CD14-positive monocyte (primary cell): ENCODE results near the gene TTF2. TPM values are rescaled to one million over a fixed set of nuclear protein-coding genes. Genes with fewer than 3 reads are reported as not detected.
"Not testable (repeated sequence)": the region's sequence is repeated elsewhere in the genome, so short reads cannot be mapped to it uniquely, and the experiment has no call there.

Source experiments
- DNase-seq, 3 donors: peaks; one replicate each; pipeline ENCODE4 v3.0.0-alpha.2; 2011 to 2022
- H2AFZ ChIP-seq: 2 replicates; pipeline ENCODE4 v1.6.0; 2012; ENCODE audit warnings: mild to moderate bottlenecking, low read depth, low read length, inconsistent platforms; ENCODE audit not compliant: insufficient read depth, poor library complexity, severe bottlenecking
- H3K27ac ChIP-seq, 2 donors: 1 replicate in 1 of 2; 2 replicates in 1 of 2; pipeline ENCODE4 v1.5.1; 2012 to 2013; ENCODE audit warnings: low read length in 2 of 2, control low read depth in 1 of 2, inconsistent platforms in 1 of 2, low read depth in 1 of 2, mild to moderate bottlenecking in 1 of 2
- H3K27me3 ChIP-seq, 2 donors: one replicate each; pipeline versions ENCODE4 v1.6.0 to v1.6.1; 2011 to 2013; ENCODE audit warnings: low read length in 2 of 2; ENCODE audit not compliant: control insufficient read depth in 2 of 2, insufficient read depth in 2 of 2
- H3K36me3 ChIP-seq, 2 donors: replicated peaks in 1 of 2; 1 replicate in 1 of 2; 2 replicates in 1 of 2; pipeline versions ENCODE4 v1.5.1 to v1.6.1; 2012 to 2013; ENCODE audit warnings: low read length in 2 of 2, control low read depth in 1 of 2, inconsistent platforms in 1 of 2, mild to moderate bottlenecking in 1 of 2; ENCODE audit not compliant: insufficient read depth in 2 of 2, control insufficient read depth in 1 of 2
- H3K4me1 ChIP-seq, 2 donors: 1 replicate in 1 of 2; 2 replicates in 1 of 2; pipeline versions ENCODE4 v1.5.1 to v1.6.1; 2012 to 2013; ENCODE audit warnings: low read length in 2 of 2, control low read depth in 1 of 2, inconsistent platforms in 1 of 2, mild to moderate bottlenecking in 1 of 2, moderate library complexity in 1 of 2; ENCODE audit not compliant: insufficient read depth in 2 of 2, control insufficient read depth in 1 of 2
- H3K4me2 ChIP-seq: replicated peaks from 2 replicates; pipeline ENCODE3; 2012; ENCODE audit warnings: low read length, moderate library complexity, mild to moderate bottlenecking; ENCODE audit not compliant: poor library complexity, severe bottlenecking; ENCODE audit errors: extremely low read depth
- H3K4me3 ChIP-seq, 3 experiments: fragments of 200-600 bp in 1 of 3; sonication (generic) in 1 of 3; replicated peaks in 1 of 3; 1 replicate in 2 of 3; 2 replicates in 1 of 3; pipeline ENCODE4 v1.5.1; 2011 to 2013; ENCODE audit warnings: low read length in 3 of 3, mild to moderate bottlenecking in 3 of 3, control low read depth in 2 of 3, low read depth in 2 of 3, inconsistent platforms in 1 of 3, moderate library complexity in 1 of 3
- H3K79me2 ChIP-seq: 2 replicates; pipeline ENCODE4 v1.6.0; 2012; ENCODE audit warnings: mild to moderate bottlenecking, control low read depth, inconsistent platforms, low read length, moderate library complexity; ENCODE audit not compliant: insufficient read depth
- H3K9ac ChIP-seq: 2 replicates; pipeline ENCODE4 v1.6.0; 2017; ENCODE audit warnings: low read length, mild to moderate bottlenecking; ENCODE audit not compliant: insufficient read depth, poor library complexity, severe bottlenecking
- H3K9me3 ChIP-seq, 2 donors: replicated peaks in 1 of 2; 1 replicate in 1 of 2; 2 replicates in 1 of 2; pipeline versions ENCODE4 v1.5.1 to v1.6.1; 2012 to 2013; ENCODE audit warnings: low read length in 2 of 2, control low read depth in 1 of 2; ENCODE audit not compliant: control insufficient read depth in 1 of 2, insufficient read depth in 1 of 2
- H4K20me1 ChIP-seq: 2 replicates; pipeline ENCODE4 v1.6.0; 2012; ENCODE audit warnings: mild to moderate bottlenecking, low read length, control low read depth, moderate library complexity; ENCODE audit not compliant: insufficient read depth
- H3K27ac Mint-ChIP-seq, 7 donors: one replicate each; pipeline ENCODE4 v1.8.0; 2020; ENCODE audit warnings: mild to moderate bottlenecking in 7 of 7, mixed read lengths in 7 of 7, moderate library complexity in 6 of 7, inconsistent platforms in 2 of 7
- H3K27me3 Mint-ChIP-seq, 3 donors: one replicate each; pipeline ENCODE4 v1.8.0; 2021 to 2022; ENCODE audit warnings: low read depth in 3 of 3, mild to moderate bottlenecking in 3 of 3, mixed read lengths in 3 of 3, moderate library complexity in 3 of 3, inconsistent platforms in 1 of 3
- H3K36me3 Mint-ChIP-seq, 2 donors: one replicate each; pipeline ENCODE4 v1.8.0; 2020; ENCODE audit warnings: mixed read lengths in 2 of 2, inconsistent platforms in 1 of 2, mild to moderate bottlenecking in 1 of 2
- H3K4me1 Mint-ChIP-seq: one replicate; pipeline ENCODE4 v1.8.0; 2020; ENCODE audit warnings: mild to moderate bottlenecking, mixed read lengths
- H3K4me3 Mint-ChIP-seq, 2 donors: one replicate each; pipeline ENCODE4 v1.8.0; 2020; ENCODE audit warnings: mild to moderate bottlenecking in 2 of 2, mixed read lengths in 2 of 2, moderate library complexity in 1 of 2
- H3K9me3 Mint-ChIP-seq, 7 donors: one replicate each; pipeline ENCODE4 v1.8.0; 2020 to 2022; ENCODE audit warnings: mixed read lengths in 7 of 7, mild to moderate bottlenecking in 6 of 7, moderate library complexity in 6 of 7, inconsistent platforms in 2 of 7
- CTCF ChIP-seq: fragments of 200-600 bp; IDR thresholded peaks from one replicate; pipeline ENCODE4 v1.8.0; 2022; ENCODE audit warnings: antibody characterized with exemption, mild to moderate bottlenecking
- WGBS: methylation state at CpG from one replicate; pipeline ENCODE4 v1.1.5; 2013; ENCODE audit warnings: missing lambda C conversion rate; ENCODE audit not compliant: insufficient coverage; 5-methylcytosine and 5-hydroxymethylcytosine counted together
- intact Hi-C, 2 donors: fragments of 100-400 bp; cut with micrococcal nuclease; formaldehyde crosslinking; loops; one replicate each; pipeline versions ENCODE4 v1.15.0 to v1.15.1; 2023
- polyA plus RNA-seq, 3 donors: library from polyadenylated mRNA; depleted of rRNA in 1 of 3; unstranded in 2 of 3; stranded (reverse) in 1 of 3; fragments of 300-500 nt in 2 of 3; fragments of >200 nt in 1 of 3; fragmentation: Illumina TruSeq in 2 of 3; gene quantifications; 1 replicate in 2 of 3; 2 replicates in 1 of 3; pipeline ENCODE4 v1.2.3, GENCODE V29; 2012 to 2021
- small RNA-seq: library from RNA; depleted of rRNA; stranded (forward); fragments of <200 nt; gene quantifications from one replicate; pipeline ENCODE3, GENCODE V24; 2012; ENCODE audit warnings: low read depth; ENCODE audit not compliant: insufficient read length

The TTF2 gene
- polyA plus RNA-seq, 3 donors = 5.6 to 12.9 (median 8.0) TPM

- Histone ChIP-seq H3K79me2 (no peaks in the 10 kb centered on the region), H4K20me1 (no peaks in the 10 kb centered on the region), H3K36me3 (no peaks in the 10 kb centered on the region), H3K4me3 (no peak overlapping the region), H3K27ac (no peak overlapping the region), H3K4me1 (no peaks in the 10 kb centered on the region), H3K4me2 (no peak overlapping the region), H3K9ac (no peak overlapping the region), H3K9me3 (peaks cover 0 to 5% of the 10 kb centered on the region in 2 donors), H2AFZ (no peak overlapping the region), H3K27me3 (no peaks in the 10 kb centered on the region)
- WGBS = no CpG with 5 or more reads among the region's 2 CpGs
- intact Hi-C loops = no loop called here
- Mint-ChIP-seq H3K36me3 (no peaks in the 10 kb centered on the region), H3K4me3 (no peak overlapping the region), H3K4me1 (no peaks in the 10 kb centered on the region), H3K27ac (no peak overlapping the region), H3K27me3 (peaks cover 0 to 3% (median 1%) of the 10 kb centered on the region in 3 donors), H3K9me3 (peaks cover 6 to 11% (median 9%) of the 10 kb centered on the region in 7 donors)
- no peak for DNase-seq
- TF ChIP-seq CTCF = no peak
Observed at GRCh38 chr1:117150316-117150715, 90.2 kb downstream of the TTF2 start.

- 58% methylated on average over 3 of the region's 5 CpGs for WGBS
- H3K9me3 ChIP-seq, H3K4me3 Mint-ChIP-seq, H3K36me3 Mint-ChIP-seq, H3K27me3 Mint-ChIP-seq, H2AFZ ChIP-seq, H4K20me1 ChIP-seq, intact Hi-C loops, H3K27ac ChIP-seq, H3K27ac Mint-ChIP-seq, H3K4me3 ChIP-seq, H3K9ac ChIP-seq, H3K79me2 ChIP-seq, H3K27me3 ChIP-seq, H3K4me2 ChIP-seq, H3K4me1 Mint-ChIP-seq, H3K36me3 ChIP-seq, H3K4me1 ChIP-seq, DNase-seq: not testable (repeated sequence)
- H3K9me3 Mint-ChIP-seq = peaks cover 6 to 11% (median 9%) of the 10 kb centered on the region in 7 donors
Observed at GRCh38 chr1:117151305-117151704, 91.2 kb downstream of the TTF2 start.

Small RNA genes lying within 50 kb of the gene (small RNA-seq; reads per million reads assigned to genes)
- gene MIR942 = 22.0 reads per million, percentile 88 among the genes with 10 or more reads in this experiment

Other genes starting within 250 kb of the TTF2 start
- gene PTGFRN, start 150.4 kb upstream of the TTF2 start, polyA plus RNA-seq = 1 to 10 TPM; 1.5 to 2.9 (median 1.6) TPM
- gene CD101, start 58.6 kb upstream of the TTF2 start, polyA plus RNA-seq = 100 to 1,000 TPM in 1 of 3 donors, 10 to 100 TPM in 2; 27.2 to 101 (median 54.7) TPM
- gene TRIM45, start 61.4 kb downstream of the TTF2 start, polyA plus RNA-seq = 1 to 10 TPM in 1 of 3 donors, under 1 TPM in 1, not detected in 1; 0.85 to 1.4 TPM
- gene VTCN1, start 150.6 kb downstream of the TTF2 start, polyA plus RNA-seq = not detected